IPS-NIHi11 (cell line): ENCODE results near the gene RPAP3.
"Not testable (repeated sequence)": the region's sequence is repeated elsewhere in the genome, so short reads cannot be mapped to it uniquely, and the experiment has no call there.

ENCODE experiments used
- DNase-seq: peaks from one replicate; pipeline ENCODE4 v3.0.0; 2012; ENCODE audit warnings: mixed read lengths, low spot score

Gene RPAP3

DNA sequence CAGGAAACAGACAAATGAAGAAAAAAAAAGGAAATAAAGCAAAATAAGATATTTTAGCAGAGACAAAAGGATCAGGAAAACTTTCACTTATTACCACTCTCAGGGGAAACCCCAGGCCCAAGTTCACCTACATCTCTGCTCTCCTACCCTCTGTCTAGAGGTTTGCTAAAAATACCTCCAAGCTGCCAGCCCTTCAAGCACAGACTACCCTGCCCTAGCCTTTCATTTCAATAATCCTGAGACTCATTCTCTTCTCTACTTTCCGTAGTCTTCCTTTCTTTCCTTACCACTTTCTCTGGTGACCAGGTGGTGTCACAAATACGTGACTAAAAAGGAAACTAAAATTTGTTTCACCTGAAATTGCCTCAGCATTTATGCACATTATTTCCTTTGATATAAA is 33.8 kb downstream of the RPAP3 start:
- DNase-seq, result no peak

- not testable (repeated sequence) for DNase-seq
Measured at GRCh38 chr12:47667935-47668334, 37.9 kb downstream of the RPAP3 start.

DNA sequence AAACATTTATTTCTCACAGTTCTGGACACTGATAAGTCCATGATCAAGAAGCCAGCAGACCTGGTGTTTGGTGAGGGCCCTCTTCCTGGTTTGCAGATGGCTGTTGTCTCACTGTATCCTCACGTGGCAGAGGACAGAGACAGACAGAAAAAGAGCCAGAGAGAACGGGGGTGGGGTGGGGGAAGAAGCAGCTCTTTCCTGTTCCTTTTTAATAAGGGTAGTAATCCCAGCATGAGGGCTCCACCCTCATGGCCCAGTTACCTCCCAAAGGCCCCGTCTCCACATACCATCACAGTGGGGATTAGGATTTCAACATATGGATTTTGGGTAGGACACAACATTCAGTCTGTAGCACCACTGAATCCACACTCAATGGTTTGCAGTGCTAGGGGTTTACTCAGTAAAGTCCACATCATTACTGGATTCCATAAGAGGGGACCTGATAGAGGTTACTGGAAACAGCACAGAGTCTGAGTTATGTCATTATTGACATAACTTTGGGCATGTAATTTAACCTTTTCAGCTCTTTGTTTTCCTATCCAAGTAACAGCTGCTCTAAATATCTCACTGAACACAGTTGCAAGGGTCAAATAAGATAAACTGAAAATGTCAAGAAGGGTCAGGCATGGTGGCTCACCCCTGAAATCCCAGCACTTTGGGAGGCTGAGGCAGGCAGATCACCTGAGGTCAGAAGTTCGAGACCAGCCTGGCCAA is 53.2 kb downstream of the RPAP3 start:
- DNase-seq, result no peak

GRCh38 chr12:47651368-47652254 is 54.2 kb downstream of the RPAP3 start:
- peak; percentile 60 for DNase-seq

DNA sequence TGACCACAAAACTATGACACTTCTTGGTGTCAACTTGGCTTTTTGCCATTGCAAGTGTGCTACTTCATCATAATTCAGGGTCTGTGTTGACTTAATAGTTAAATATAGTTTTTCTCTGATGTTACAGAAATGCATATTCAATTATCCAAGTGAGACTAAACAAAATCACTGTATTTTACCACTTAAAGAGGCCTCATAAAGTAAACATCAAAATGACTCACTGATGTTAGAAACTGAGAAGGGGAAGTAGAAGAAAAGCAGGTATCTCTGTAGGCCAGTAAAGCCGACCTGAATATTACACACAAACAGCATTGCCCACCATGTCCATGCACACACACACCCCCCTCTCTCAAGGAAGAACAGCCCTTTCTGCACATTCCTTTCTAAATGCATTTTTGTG is 55.4 kb downstream of the RPAP3 start:
- DNase-seq, result no peak

DNA sequence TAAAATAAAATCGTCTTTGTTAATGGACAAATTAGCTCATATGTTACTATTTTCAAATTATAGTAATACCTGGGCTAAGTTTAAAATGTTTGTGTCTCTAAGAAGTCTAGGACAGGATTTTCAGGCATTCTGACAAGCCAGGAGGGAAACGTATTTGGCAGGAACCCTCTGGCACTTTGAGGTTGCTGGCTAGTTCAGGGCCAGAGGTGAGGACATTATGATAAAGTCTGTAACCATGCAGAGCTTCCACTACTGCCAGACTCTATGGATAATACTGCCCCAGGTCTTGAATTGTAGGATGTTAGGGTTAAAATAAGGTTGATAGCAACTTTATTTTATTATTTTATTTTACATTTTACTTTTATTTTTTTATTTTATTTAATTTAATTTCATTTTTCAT is 56.4 kb downstream of the RPAP3 start:
- no peak for DNase-seq

DNA sequence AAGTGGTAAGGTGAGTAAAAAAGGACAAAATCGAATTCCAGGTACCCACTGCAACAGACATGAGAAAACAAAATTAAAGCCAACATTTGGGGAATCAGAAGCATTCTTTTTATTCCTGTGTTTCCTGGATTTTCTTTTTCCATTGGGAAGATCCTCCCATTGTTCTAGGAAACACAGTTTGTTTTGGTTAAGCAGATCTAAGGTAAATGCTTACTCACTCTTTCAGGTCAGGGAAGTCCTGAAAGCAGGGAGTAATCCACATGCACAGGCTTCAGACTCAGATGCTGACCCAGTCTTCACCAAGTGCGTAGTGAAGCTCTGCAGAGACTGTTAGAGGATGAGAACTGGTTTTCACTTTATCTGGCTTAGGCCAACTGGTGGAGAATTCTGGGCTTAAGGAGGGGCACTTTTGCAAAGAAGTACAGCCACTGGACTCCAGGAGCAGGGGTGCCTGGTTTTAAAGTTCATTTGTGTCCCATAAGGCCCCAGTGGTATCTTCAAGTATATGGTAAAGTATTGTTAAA is 57.7 kb downstream of the RPAP3 start:
- DNase-seq, result no peak

DNA sequence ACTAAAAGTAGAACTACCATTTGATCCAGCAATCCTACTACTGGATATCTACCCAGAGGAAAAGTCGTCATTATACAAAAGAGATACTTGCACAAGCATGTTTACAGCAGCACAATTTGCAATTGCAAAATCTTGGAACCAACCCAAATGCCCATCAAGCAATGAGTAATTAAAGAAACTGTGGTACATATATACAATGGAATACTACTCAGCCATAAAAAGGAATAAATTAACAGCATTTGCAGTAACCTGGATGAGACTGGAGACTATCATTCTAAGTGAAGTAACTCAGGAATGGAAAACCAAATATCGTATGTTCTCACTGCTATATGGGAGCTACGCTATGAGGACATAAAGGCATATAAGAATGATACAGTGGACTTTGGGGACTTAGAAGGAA is 63.5 kb downstream of the RPAP3 start:
- DNase-seq, result not testable (repeated sequence)

- peak; percentile 35 for DNase-seq
Measured at GRCh38 chr12:47636908-47637780, 68.7 kb downstream of the RPAP3 start.

- DNase-seq, result not testable (repeated sequence)
Measured at GRCh38 chr12:47635770-47636169, 70.1 kb downstream of the RPAP3 start.

DNA sequence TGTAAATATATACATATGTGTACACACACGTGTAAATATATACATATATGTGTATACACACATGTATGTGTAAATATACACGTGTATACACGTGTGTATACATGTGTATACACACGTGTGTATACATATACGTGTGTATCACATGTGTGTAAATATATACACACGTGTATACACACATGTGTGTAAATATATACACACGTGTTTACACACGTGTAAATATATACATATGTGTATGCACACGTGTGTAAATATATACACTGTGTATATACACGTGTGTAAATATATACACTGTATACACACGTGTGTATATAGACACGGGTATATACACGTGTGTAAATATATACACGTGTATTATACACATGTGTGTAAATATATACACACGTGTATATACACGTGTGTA is 71.7 kb downstream of the RPAP3 start:
- no peak for DNase-seq

GRCh38 chr12:47621960-47622359 is 83.9 kb downstream of the RPAP3 start:
- no peak for DNase-seq

GRCh38 chr12:47617476-47617875 is 88.4 kb downstream of the RPAP3 start:
- no peak for DNase-seq

DNA sequence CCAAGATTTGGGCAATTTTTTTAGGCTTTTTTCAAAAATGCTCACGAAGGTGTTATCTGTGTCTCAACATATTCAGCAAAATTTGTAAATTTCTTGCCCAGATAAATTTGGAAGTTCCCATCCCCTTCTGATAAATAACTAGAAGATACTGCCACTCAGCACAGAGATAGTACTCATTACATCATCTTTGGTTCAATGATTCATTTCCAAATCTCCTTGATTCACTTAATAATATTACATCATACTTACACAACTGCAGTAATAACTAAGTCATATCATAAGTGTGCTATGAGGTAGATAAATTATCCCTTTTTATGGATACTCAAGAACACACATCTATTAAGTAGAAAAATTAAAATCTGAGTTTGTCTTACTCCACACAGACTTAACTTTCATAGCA is 89.4 kb downstream of the RPAP3 start:
- DNase-seq, result no peak

DNA sequence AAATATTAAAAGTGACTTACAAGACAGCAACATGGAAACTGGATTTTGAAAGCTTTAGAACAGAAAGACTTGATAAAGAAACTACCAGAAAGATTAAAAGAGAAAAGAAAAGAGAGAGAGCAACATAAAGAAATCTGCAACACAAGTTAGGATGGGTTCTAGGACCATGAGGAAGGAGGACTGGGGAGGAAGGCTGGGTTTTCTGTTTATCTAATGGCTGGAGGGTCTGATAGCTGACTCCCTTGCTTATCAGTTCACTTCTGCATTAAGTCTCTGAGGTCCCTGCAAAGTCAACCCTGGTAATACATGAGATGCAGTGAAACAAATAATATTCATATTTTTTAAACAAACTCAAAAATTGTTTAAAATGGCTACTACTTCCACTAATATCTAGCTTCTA is 90.1 kb downstream of the RPAP3 start:
- no peak for DNase-seq

GRCh38 chr12:47614521-47614920 is 91.3 kb downstream of the RPAP3 start:
- DNase-seq, result no peak

DNA sequence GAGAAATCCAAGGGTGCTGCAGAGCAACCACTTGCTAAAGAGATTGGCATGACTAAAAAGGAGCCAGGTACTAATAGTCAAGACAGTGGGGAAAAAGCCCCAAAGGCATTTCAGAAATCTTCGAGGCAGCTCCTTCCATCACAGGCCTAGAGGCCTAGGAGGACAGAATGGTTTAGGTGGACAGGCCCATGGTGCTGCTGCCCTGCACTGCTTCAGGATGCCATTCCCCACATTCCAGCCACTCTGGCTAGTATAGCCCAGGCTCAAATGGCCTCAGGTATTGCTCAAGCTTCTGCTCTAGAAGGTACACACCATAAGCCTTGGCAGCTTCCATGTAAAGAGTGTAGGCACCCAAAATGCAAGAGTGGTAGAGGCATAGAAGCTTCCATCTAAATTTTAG is 92.9 kb downstream of the RPAP3 start:
- DNase-seq, result no peak

GRCh38 chr12:47611906-47612305 is 93.9 kb downstream of the RPAP3 start:
- no peak for DNase-seq
